ENCODE measurements around the gene OSBPL5. TPM values are rescaled to one million over a fixed set of nuclear protein-coding genes. Genes with fewer than 3 reads are reported as not detected.

Gene OSBPL5
- total and polyA plus RNA-seq, 9 of the 15 experiments (the other 6 are each of a cell fraction or from before 2014, with no cell fraction given) = 0.06 to 14.8 (median 3.2) TPM

- POLR2A ChIA-PET = no interaction called here
- H3K4me2 ChIP-seq (ENCODE audit: insufficient read depth, low read length) = no peak overlapping the region
- TF ChIP-seq CREB5 (CRISPR knock-in tag; IDR thresholded peaks at IDR 0.05) (no peak), SAP30 (IDR thresholded peaks at IDR 0.05; ENCODE audit: borderline replicate concordance, insufficient read depth, low read depth, low read length, poor library complexity, severe bottlenecking) (no peak), JUND (IDR thresholded peaks at IDR 0.05; ENCODE audit: borderline replicate concordance, low read depth, low read length) (no peak), JUND (tag; IDR thresholded peaks at IDR 0.05; ENCODE audit: borderline replicate concordance, low read depth, low read length) (no peak), MAFK (IDR thresholded peaks at IDR 0.05; ENCODE audit: low read length) (no peak), BHLHE40 (IDR thresholded peaks at IDR 0.05; ENCODE audit: low read length) (no peak), BCOR (IDR thresholded peaks at IDR 0.05) (no peak), MLX (CRISPR knock-in tag; conservative IDR thresholded peaks at IDR 0.05) (no peak), ZNF282 (CRISPR knock-in tag; IDR thresholded peaks at IDR 0.05) (no peak), CREBBP (IDR thresholded peaks at IDR 0.05; ENCODE audit: low read depth, low read length) (no peak), ASH1L (IDR thresholded peaks at IDR 0.05; ENCODE audit: borderline replicate concordance, low read depth, partially characterized antibody) (no peak), FOXA1 (IDR thresholded peaks at IDR 0.05; ENCODE audit: borderline replicate concordance) (no peak), ZNF592 (IDR thresholded peaks at IDR 0.05) (no peak), NFE2 (IDR thresholded peaks at IDR 0.05; ENCODE audit: low read depth) (no peak), DLX4 (CRISPR knock-in tag; IDR thresholded peaks at IDR 0.05) (no peak), OTX1 (CRISPR knock-in tag; IDR thresholded peaks at IDR 0.05) (no peak)
These were observed 68.1 kb downstream of the OSBPL5 start for GRCh38 chr11:3096909-3097530.

More at GRCh38 chr11:3096909-3097530, 68.1 kb downstream of the OSBPL5 start:
- 56% methylated on average over 9 of the region's 10 CpGs for WGBS (ENCODE audit: insufficient coverage, low coverage, missing lambda C conversion rate)
- in situ Hi-C loops (cut with MboI) = no loop called here
- no peak overlapping the region for H3K4me3 ChIP-seq
- no peak overlapping the region for H3K27ac ChIP-seq (ENCODE audit: extremely low read depth, low read depth, low read length)
- peaks cover 0 to 31% of the 10 kb centered on the region in 2 experiments; a peak in 2 of 5 replicates for H3K4me1 ChIP-seq (replicated peaks in 1 of 2; ENCODE audit: control insufficient read depth in 2 of 2, insufficient read depth in 2 of 2, low read length in 2 of 2)
- no peaks in the 10 kb centered on the region for H3K9me1 ChIP-seq (ENCODE audit: control insufficient read depth, insufficient read depth, low read length)
- no peaks in the 10 kb centered on the region for H3K36me3 ChIP-seq (ENCODE audit: control insufficient read depth, insufficient read depth, low read length)
- H3K27me3 ChIP-seq (ENCODE audit: control insufficient read depth in 2 of 2, insufficient read depth in 2 of 2, low read length in 2 of 2) = no peaks in the 10 kb centered on the region
- DNase-seq (ENCODE audit: extremely low read depth in 1 of 4, low spot score in 3 of 4) (no peak), FAIRE-seq (no peak), ATAC-seq (no peak)
- no peaks in the 10 kb centered on the region for H3K9me3 ChIP-seq (replicated peaks; ENCODE audit: control insufficient read depth, insufficient read depth, low read depth, low read length)
- peaks cover under 1% of the 10 kb centered on the region; the same call in 1 of the 2 replicates for H4K20me1 ChIP-seq (replicated peaks; ENCODE audit: control insufficient read depth, insufficient read depth, low read length)
- BruUV-seq (replicated peaks) = no TSS peak
- H3K79me2 ChIP-seq (ENCODE audit: control insufficient read depth, insufficient read depth, low read length) = no peaks in the 10 kb centered on the region
- CTCF ChIA-PET (ENCODE audit: low intra/inter-chr PET ratio) = no interaction called here
- intact Hi-C loops (cut with micrococcal nuclease) = loop anchor here (10.0 kb wide), 1 partner anchor 202 kb away; no protein-coding TSS in a partner anchor
- no peak overlapping the region for H3K9ac ChIP-seq (ENCODE audit: insufficient read depth in 1 of 2, low read depth in 2 of 2, low read length in 2 of 2)
- no peak overlapping the region for H2AFZ ChIP-seq (ENCODE audit: low read depth, low read length)
